Femur (tissue), 1 donor: Measurements from ENCODE around the gene ODC1.

Source experiments
- DNase-seq: peaks from one replicate; pipeline ENCODE4 v3.0.0-alpha.2; 2017

Gene ODC1

DNA sequence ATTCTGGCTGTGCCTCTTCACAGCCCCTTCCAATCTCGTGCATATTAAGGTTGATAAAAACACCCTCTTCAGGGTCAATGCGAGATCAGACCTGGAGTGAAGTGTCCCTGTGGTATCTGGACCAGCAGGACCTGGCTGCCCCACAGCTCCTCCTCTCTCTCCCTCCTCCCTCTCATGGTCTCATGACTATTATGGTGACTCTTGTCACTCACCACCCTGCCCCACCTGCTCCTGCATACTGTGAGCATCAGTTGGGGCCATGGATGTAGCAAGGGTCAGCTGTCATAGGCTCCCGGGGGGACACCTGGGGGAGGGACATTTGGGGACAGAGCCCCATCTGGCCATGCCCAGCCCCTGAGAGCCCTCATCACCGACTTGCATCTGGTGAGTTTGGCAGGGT is 50.2 kb downstream of the ODC1 start:
- no peak for DNase-seq

GRCh38 chr2:10397297-10397875 is 50.7 kb downstream of the ODC1 start:
- DNase-seq, result no peak

- DNase-seq, result no peak
Observed at GRCh38 chr2:10396464-10396863, 51.7 kb downstream of the ODC1 start.

GRCh38 chr2:10395893-10396292 is 52.2 kb downstream of the ODC1 start:
- DNase-seq, result no peak

DNA sequence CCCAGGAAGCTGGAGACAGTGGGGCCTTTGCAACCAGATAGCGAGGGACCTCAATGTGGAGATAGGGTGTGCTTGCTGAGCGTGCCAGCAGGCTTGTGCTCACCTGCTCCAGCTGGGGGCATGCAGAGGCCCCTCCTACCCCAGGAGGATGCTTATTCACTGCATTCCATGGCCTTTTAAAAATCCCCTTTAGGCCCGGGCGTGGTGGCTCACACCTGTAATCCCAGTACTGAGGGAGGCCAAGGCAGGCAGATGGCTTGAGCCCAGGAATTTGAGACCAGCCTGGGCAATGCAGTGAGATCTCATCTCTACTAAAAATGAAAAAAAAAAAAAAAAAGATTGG is 54.5 kb downstream of the ODC1 start:
- DNase-seq, result no peak

DNA sequence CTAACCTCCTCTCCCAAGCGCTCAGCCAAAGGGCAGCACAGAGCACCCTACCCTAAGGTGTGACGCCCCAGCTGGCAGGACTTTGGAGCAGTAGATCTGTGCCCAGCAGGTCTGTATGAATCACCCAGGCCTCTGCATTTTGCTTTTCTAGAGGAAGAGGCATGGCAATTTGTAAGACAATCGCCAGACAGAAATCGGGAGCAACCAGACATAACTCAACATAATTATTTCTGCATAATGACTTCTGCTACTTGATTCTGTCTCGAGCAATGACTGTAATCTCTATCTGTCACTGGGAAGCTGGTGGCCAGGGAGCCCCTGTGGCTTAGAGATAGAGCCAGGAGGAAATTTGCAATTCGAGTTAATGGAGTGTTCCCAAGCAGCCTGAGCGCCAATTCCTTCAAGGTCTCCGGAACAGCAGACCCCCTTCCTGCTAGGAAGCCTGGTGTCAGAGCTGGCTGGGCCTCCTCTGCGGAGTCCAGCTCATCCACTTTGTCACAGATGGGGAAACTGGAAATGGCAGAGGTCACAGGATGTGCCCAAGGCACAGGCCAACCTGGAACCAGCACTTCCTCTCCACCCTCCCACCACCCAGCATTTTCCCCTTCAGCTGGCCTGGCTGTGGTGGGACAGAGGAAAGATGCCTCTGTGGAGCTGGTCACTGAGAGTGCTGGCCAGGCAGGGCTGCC is 55.0 kb downstream of the ODC1 start:
- no peak for DNase-seq

DNA sequence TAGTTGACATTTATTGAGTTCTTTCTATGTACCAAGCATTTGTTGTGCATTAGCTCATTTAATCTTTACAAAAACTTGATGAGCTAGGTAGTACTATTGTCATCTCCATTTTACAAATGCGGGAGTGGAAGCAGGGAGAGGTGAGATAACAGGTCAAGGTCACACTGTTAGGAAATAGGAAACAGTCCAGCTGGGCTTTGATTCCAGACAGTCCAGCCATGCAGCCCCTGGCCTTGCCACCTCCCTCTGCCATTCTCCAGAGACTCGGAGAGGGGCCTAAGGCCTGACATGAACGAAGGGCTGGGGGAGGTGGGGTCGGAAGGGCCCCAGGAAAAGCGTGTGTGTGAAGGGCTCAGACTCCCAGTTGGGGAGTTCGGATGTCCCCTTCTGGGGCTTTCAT is 55.6 kb downstream of the ODC1 start:
- DNase-seq, result no peak

GRCh38 chr2:10392100-10392499 is 56.0 kb downstream of the ODC1 start:
- no peak for DNase-seq

DNA sequence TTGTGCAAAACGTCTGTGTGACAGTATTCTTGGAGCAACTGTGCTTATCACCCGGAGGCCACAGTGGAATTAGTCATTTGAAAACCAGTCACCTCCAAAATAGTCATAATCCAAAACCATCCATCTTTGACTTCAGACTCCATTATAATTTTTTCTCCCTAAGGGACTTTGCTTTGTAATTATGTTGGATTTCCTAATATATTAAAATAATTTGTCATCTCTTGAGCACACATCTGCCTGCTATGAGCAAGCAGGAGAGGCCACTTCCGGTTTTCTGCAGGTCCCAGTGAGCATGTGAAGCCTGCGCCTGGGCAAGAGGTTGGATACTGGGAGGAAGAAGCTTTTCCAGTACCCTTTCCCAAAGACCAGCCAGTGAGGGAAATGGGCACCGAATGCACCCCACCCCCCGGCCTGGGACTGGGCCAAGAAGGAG is 57.7 kb downstream of the ODC1 start:
- no peak for DNase-seq
